ENCODE data around the gene KIAA1755.

DNA sequence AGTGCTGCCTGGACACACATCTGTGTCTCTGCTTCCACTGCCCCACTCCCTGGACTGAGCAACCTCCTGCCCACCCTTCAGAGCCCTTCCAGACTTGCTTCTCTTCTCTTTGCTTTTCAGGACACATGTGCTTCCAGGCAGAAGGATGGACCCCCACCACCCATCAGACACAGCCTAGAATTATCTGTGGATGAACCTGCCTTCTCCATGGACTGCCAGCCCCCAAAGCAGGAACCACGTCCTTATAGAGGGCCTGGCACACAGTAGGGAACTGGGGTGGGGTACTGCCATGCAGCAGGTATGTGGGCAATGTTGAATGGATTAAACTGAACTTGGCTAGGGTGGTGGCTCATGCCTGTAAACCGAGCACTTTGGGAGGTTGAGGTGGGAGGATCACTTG, 3.6 kb downstream of the KIAA1755 start:
- TF ChIP-seq CTCF (IDR thresholded peaks at IDR 0.05) (no peak), ZFX (IDR thresholded peaks at IDR 0.05; ENCODE audit: borderline replicate concordance) (no peak)
